K562 (cell line): Measurements from ENCODE around the gene ADNP. TPM values are rescaled to one million over a fixed set of nuclear protein-coding genes. Genes with fewer than 3 reads are reported as not detected.

Experiments used
- ATAC-seq: fragments of 200-7000 bp; cut with Tn5 transposase; 3 replicates; pipeline ENCODE4 v1.9.1; 2020; ENCODE audit warnings: moderate library complexity
- BruUV-seq: library from RNA; stranded (reverse); fragments of 400-500 nt; replicated peaks from 2 replicates; lab custom pipeline; 2021; lab: Mats Ljungman, UMichigan
- CTCF ChIA-PET: fragments of 300-600 bp; formaldehyde crosslinking; extraction: SDS; loops from one replicate; lab custom pipeline; 2021; ENCODE audit warnings: low intra/inter-chr PET ratio; lab: Yijun Ruan, JAX
- POLR2A ChIA-PET: fragments of 300-600, 350-650 bp; sonication (Branson Sonifier 250); formaldehyde crosslinking; extraction: SDS; loops from one replicate; lab custom pipeline; 2021; ENCODE audit warnings: antibody characterized with exemption, inconsistent platforms; lab: Yijun Ruan, JAX
- DNase-seq, 4 experiments: peaks; one replicate each; pipeline versions ENCODE4 v3.0.0 to v3.0.0-alpha.2; 2011 to 2018; ENCODE audit warnings: low spot score in 3 of 4, mixed read lengths in 3 of 4; ENCODE audit errors: extremely low read depth in 1 of 4
- FAIRE-seq: peaks from 2 replicates; lab custom pipeline; 2011; peaks lifted over from hg19 to GRCh38; lab: Jason Lieb, UNC
- H2AFZ ChIP-seq: 2 replicates; pipeline ENCODE4 v1.6.0; 2011; ENCODE audit warnings: low read depth, low read length, control low read depth, inconsistent platforms
- H3K27ac ChIP-seq: fragments of 200-600 bp; 3 replicates; pipeline ENCODE4 v1.8.0; 2011; ENCODE audit warnings: low read depth, mild to moderate bottlenecking, control low read depth, inconsistent platforms, low read length, moderate library complexity, mixed read lengths; ENCODE audit errors: extremely low read depth
- H3K27me3 ChIP-seq, 2 experiments: fragments of 300-600 bp in 1 of 2; 2 replicates in 1 of 2; 3 replicates in 1 of 2; pipeline versions ENCODE4 v1.6.0 to v1.8.0; 2011; ENCODE audit warnings: inconsistent platforms in 2 of 2, low read length in 2 of 2, mild to moderate bottlenecking in 1 of 2, mixed read lengths in 1 of 2, moderate library complexity in 1 of 2; ENCODE audit not compliant: control insufficient read depth in 2 of 2, insufficient read depth in 2 of 2
- H3K36me3 ChIP-seq: fragments of 300-600 bp; 3 replicates; pipeline ENCODE4 v1.8.0; 2011; ENCODE audit warnings: mild to moderate bottlenecking, low read length, inconsistent platforms; ENCODE audit not compliant: control insufficient read depth, insufficient read depth
- H3K4me1 ChIP-seq, 2 experiments: fragments of 200-600 bp in 1 of 2; replicated peaks in 1 of 2; 2 replicates in 1 of 2; 3 replicates in 1 of 2; pipeline versions ENCODE4 v1.5.1 to v1.8.0; 2011; ENCODE audit warnings: inconsistent platforms in 2 of 2, low read length in 2 of 2, mild to moderate bottlenecking in 1 of 2, mixed read lengths in 1 of 2, moderate library complexity in 1 of 2; ENCODE audit not compliant: control insufficient read depth in 2 of 2, insufficient read depth in 2 of 2
- H3K4me2 ChIP-seq: 2 replicates; pipeline ENCODE4 v1.6.1; 2011; ENCODE audit warnings: low read length, control low read depth, inconsistent platforms, mixed read lengths; ENCODE audit not compliant: insufficient read depth
- H3K4me3 ChIP-seq: fragments of 200-600 bp; sonication (generic), shearing (Covaris generic); 2 replicates; pipeline ENCODE4 v1.5.1; 2016; ENCODE audit warnings: control low read depth, inconsistent platforms
- H3K79me2 ChIP-seq: fragments of 200-600 bp; 3 replicates; pipeline ENCODE4 v1.8.0; 2011; ENCODE audit warnings: low read length, inconsistent platforms; ENCODE audit not compliant: control insufficient read depth, insufficient read depth
- H3K9ac ChIP-seq, 2 experiments: 2 replicates each; pipeline versions ENCODE4 v1.6.0 to v1.6.1; 2011; ENCODE audit warnings: low read depth in 2 of 2, low read length in 2 of 2, control low read depth in 1 of 2, inconsistent platforms in 1 of 2, mild to moderate bottlenecking in 1 of 2, mixed read lengths in 1 of 2; ENCODE audit not compliant: insufficient read depth in 1 of 2
- H3K9me1 ChIP-seq: one replicate; pipeline ENCODE4 v1.6.0; 2011; ENCODE audit warnings: inconsistent platforms, mild to moderate bottlenecking, low read length, moderate library complexity; ENCODE audit not compliant: control insufficient read depth, insufficient read depth
- H3K9me3 ChIP-seq: replicated peaks from 2 replicates; pipeline ENCODE4 v1.5.1; 2011; ENCODE audit warnings: low read depth, low read length, inconsistent platforms; ENCODE audit not compliant: control insufficient read depth, insufficient read depth
- H4K20me1 ChIP-seq: replicated peaks from 2 replicates; pipeline ENCODE4 v1.6.1; 2011; ENCODE audit warnings: low read length, inconsistent platforms, mixed read lengths; ENCODE audit not compliant: control insufficient read depth, insufficient read depth
- RFX7 ChIP-seq: fragments of 250-450 bp; sonication (Bioruptor Pico); IDR thresholded peaks from 2 replicates; pipeline ENCODE4 v1.5.1; 2021; ENCODE audit warnings: mild to moderate bottlenecking
- ZBTB33 ChIP-seq: sonication (generic); formaldehyde crosslinking; IDR thresholded peaks from 2 replicates; pipeline ENCODE4 v1.8.1; 2023; ENCODE audit warnings: mild to moderate bottlenecking, missing genetic modification reagents
- WGBS: fragments of 100-300 bp; shearing (Covaris generic); methylation state at CpG from one replicate; pipeline ENCODE4 v1.1.6; 2016; ENCODE audit warnings: low coverage, mixed read lengths; ENCODE audit not compliant: insufficient coverage; ENCODE audit errors: missing lambda C conversion rate; 5-methylcytosine and 5-hydroxymethylcytosine counted together
- in situ Hi-C: fragments of 300-500 bp; cut with MboI; formaldehyde crosslinking; loops from 4 replicates; pipeline ENCODE4 v1.15.0; 2018; ENCODE audit warnings: inconsistent platforms, mixed read lengths
- intact Hi-C: fragments of 100-400 bp; cut with micrococcal nuclease; formaldehyde crosslinking; loops from 2 replicates; pipeline ENCODE4 v1.14.2; 2022
- polyA plus RNA-seq, 8 experiments: library from polyadenylated mRNA; depleted of rRNA in 4 of 8; stranded (reverse) in 5 of 8; unstranded in 3 of 8; fragments of >200 nt; fragmentation: Nextera tagmentation in 2 of 8; fragmentation: Illumina TruSeq in 1 of 8; extraction: Ambion mirVana in 2 of 8; extraction: Trizol in 1 of 8; gene quantifications; 2 replicates each; pipeline versions ENCODE4 v1.2.1 to v1.2.3, GENCODE V29; 2011 to 2014; ENCODE audit warnings: inconsistent platforms in 1 of 8, missing spikeins in 1 of 8
- total RNA-seq, 7 experiments: library from RNA; depleted of rRNA in 6 of 7; stranded (reverse); fragments of >200 nt in 6 of 7; fragmentation: Illumina TruSeq in 2 of 7; extraction: Trizol in 2 of 7; gene quantifications; 2 replicates each; pipeline versions ENCODE4 v1.2.1 to v1.2.3, GENCODE V29; 2011 to 2021; ENCODE audit warnings: low replicate concordance in 1 of 7

ADNP gene
- total and polyA plus RNA-seq, 9 of the 15 experiments (the other 6 are each of a cell fraction or from before 2014, with no cell fraction given), result 17.8 to 59.9 (median 25.3) TPM

- Histone ChIP-seq H3K36me3 (peaks cover 40% of the 10 kb centered on the region), H4K20me1 (peaks cover 20% of the 10 kb centered on the region), H3K4me3 (peak overlapping the region; percentile 74), H3K9me3 (no peaks in the 10 kb centered on the region), H3K9ac (peak overlapping the region; percentile 95 to 96), H2AFZ (no peak overlapping the region), H3K4me2 (peak overlapping the region; percentile 93), H3K79me2 (peaks cover 62% of the 10 kb centered on the region), H3K27ac (peak overlapping the region; percentile 97; the same call in 2 of the 3 replicates), H3K27me3 (peaks cover 0 to 2% of the 10 kb centered on the region in 2 experiments; a peak in 2 of 5 replicates), H3K4me1 (peaks cover 12 to 19% of the 10 kb centered on the region in 2 experiments; a peak in 4 of 5 replicates), H3K9me1 (peaks cover 8% of the 10 kb centered on the region)
- in situ Hi-C loops (no loop called here), intact Hi-C loops (no loop called here)
- ATAC-seq (no peak; the same call in 2 of the 3 replicates), DNase-seq (no peak), FAIRE-seq (no peak)
- TF ChIP-seq ZBTB33 (CRISPR knock-in tag), result 0 out of 2 replicates have a peak, but pooled peaks have one; percentile 23
- TF ChIP-seq RFX7 (CRISPR knock-in tag), result no peak
- CTCF ChIA-PET, result no interaction called here
- POLR2A ChIA-PET, result interaction anchor here (0.7 kb wide), 1 partner anchor 139 kb away, joined by 3 read pairs; no protein-coding TSS in a partner anchor
- no TSS peak for BruUV-seq
- 34% methylated on average over 17 of the region's 25 CpGs for WGBS
These were observed 28.4 kb upstream of the ADNP start for GRCh38 chr20:50959543-50960126.
